ENCODE data around the gene COL18A1. TPM values are rescaled to one million over a fixed set of nuclear protein-coding genes. Genes with fewer than 3 reads are reported as not detected.
A peak's percentile ranks its signal among the peaks of the same experiment; 100 is the strongest.

The COL18A1 gene
- total RNA-seq, 6 experiments from 2014 or later: 39.8 to 93.5 (median 86.8) TPM

GRCh38 chr21:45427331-45428271 is 22.6 kb downstream of the COL18A1 start:
- Mint-ChIP-seq H3K4me3 (peak overlapping the region; percentile 26; the same call in 1 of the 2 replicates), H3K4me1 (ENCODE audit: low read depth) (peaks cover 28% of the 10 kb centered on the region), H3K36me3 (ENCODE audit: low read depth) (no peaks in the 10 kb centered on the region; the same call in 1 of the 2 replicates), H3K27me3 (ENCODE audit: insufficient read depth) (peaks cover 2% of the 10 kb centered on the region; the same call in 1 of the 2 replicates), H3K9me3 (no peaks in the 10 kb centered on the region), H3K27ac (peak overlapping the region; percentile 87)
- no peak for TF ChIP-seq CTCF (IDR thresholded peaks at IDR 0.05)
- peak; percentile 92 for DNase-seq

GRCh38 chr21:45428534-45428933 is 23.6 kb downstream of the COL18A1 start:
- no peak for TF ChIP-seq CTCF (IDR thresholded peaks at IDR 0.05)
- Mint-ChIP-seq H3K27me3 (ENCODE audit: insufficient read depth) (peaks cover 2% of the 10 kb centered on the region; the same call in 1 of the 2 replicates), H3K27ac (no peak overlapping the region), H3K4me1 (ENCODE audit: low read depth) (peaks cover 37% of the 10 kb centered on the region), H3K36me3 (ENCODE audit: low read depth) (no peaks in the 10 kb centered on the region; the same call in 1 of the 2 replicates), H3K4me3 (no peak overlapping the region), H3K9me3 (no peaks in the 10 kb centered on the region)
- DNase-seq: no peak

GRCh38 chr21:45429221-45430175 is 24.5 kb downstream of the COL18A1 start:
- H3K4me1 Mint-ChIP-seq (ENCODE audit: low read depth): peaks cover 39% of the 10 kb centered on the region

GRCh38 chr21:45430521-45431501 is 25.8 kb downstream of the COL18A1 start:
- no peak for DNase-seq
- H3K4me1 Mint-ChIP-seq (ENCODE audit: low read depth): peaks cover 41% of the 10 kb centered on the region
- H3K27ac Mint-ChIP-seq: peak overlapping the region; percentile 21
- no peaks in the 10 kb centered on the region for H3K9me3 Mint-ChIP-seq
- H3K4me3 Mint-ChIP-seq: no peak overlapping the region
- peaks cover 2% of the 10 kb centered on the region; the same call in 1 of the 2 replicates for H3K27me3 Mint-ChIP-seq (ENCODE audit: insufficient read depth)
- TF ChIP-seq CTCF (IDR thresholded peaks at IDR 0.05): no peak
- no peaks in the 10 kb centered on the region; the same call in 1 of the 2 replicates for H3K36me3 Mint-ChIP-seq (ENCODE audit: low read depth)

More at GRCh38 chr21:45429221-45430175, 24.5 kb downstream of the COL18A1 start:
- H3K9me3 Mint-ChIP-seq: no peaks in the 10 kb centered on the region
- H3K4me3 Mint-ChIP-seq: no peak overlapping the region
- TF ChIP-seq CTCF (IDR thresholded peaks at IDR 0.05): no peak
- DNase-seq: no peak
- no peaks in the 10 kb centered on the region; the same call in 1 of the 2 replicates for H3K36me3 Mint-ChIP-seq (ENCODE audit: low read depth)
- no peak overlapping the region for H3K27ac Mint-ChIP-seq
- H3K27me3 Mint-ChIP-seq (ENCODE audit: insufficient read depth): peaks cover 2% of the 10 kb centered on the region; the same call in 1 of the 2 replicates
